Endothelial cell of umbilical vein (primary cell): ENCODE results near the gene PCID2.

Source experiments
- CTCF ChIP-seq, 2 donors: IDR thresholded peaks; 1 replicate in 1 of 2; 2 replicates in 1 of 2; pipeline ENCODE4 v1.5.1; 2011; ENCODE audit warnings: low read length in 2 of 2, mild to moderate bottlenecking in 2 of 2, moderate library complexity in 2 of 2, control low read depth in 1 of 2, inconsistent platforms in 1 of 2, low read depth in 1 of 2; ENCODE audit not compliant: insufficient read depth in 1 of 2; ENCODE audit errors: extremely low read depth in 1 of 2
- EZH2 ChIP-seq: IDR thresholded peaks from 2 replicates; pipeline ENCODE4 v1.6.1; 2012; ENCODE audit warnings: borderline replicate concordance, low read depth, mild to moderate bottlenecking, moderate library complexity, low read length, inconsistent platforms; ENCODE audit not compliant: severe bottlenecking
- FOS ChIP-seq: IDR thresholded peaks from 2 replicates; pipeline ENCODE4 v1.6.1; 2011; ENCODE audit warnings: mild to moderate bottlenecking, low read length, moderate library complexity, borderline replicate concordance; ENCODE audit not compliant: insufficient read depth
- GATA2 ChIP-seq: IDR thresholded peaks from 2 replicates; pipeline ENCODE4 v1.7.0; 2011; ENCODE audit warnings: low read depth, mild to moderate bottlenecking, moderate library complexity, mixed read lengths, low read length; ENCODE audit not compliant: insufficient read length, insufficient read depth
- JUN ChIP-seq: IDR thresholded peaks from 2 replicates; pipeline ENCODE4 v1.6.1; 2011; ENCODE audit warnings: borderline replicate concordance, low read depth; ENCODE audit not compliant: insufficient read length, insufficient read depth
- MAX ChIP-seq: IDR thresholded peaks from 2 replicates; pipeline ENCODE4 v1.6.1; 2011; ENCODE audit not compliant: insufficient read depth, insufficient read length
- MYC ChIP-seq: IDR thresholded peaks from one replicate; pipeline ENCODE4 v1.6.1; 2011; ENCODE audit warnings: mild to moderate bottlenecking, low read depth, low read length
- POLR2A ChIP-seq: IDR thresholded peaks from 2 replicates; pipeline ENCODE4 v1.6.1; 2012; ENCODE audit warnings: low read depth, mild to moderate bottlenecking, control low read depth, low read length
- POLR2AphosphoS5 ChIP-seq: IDR thresholded peaks from 2 replicates; pipeline ENCODE4 v1.6.1; 2012; ENCODE audit warnings: low read depth, mild to moderate bottlenecking, control low read depth, low read length, moderate library complexity; ENCODE audit not compliant: insufficient read depth

GRCh38 chr13:113146750-113147149 lies 61.7 kb downstream of the PCID2 start:
- TF ChIP-seq CTCF (IDR thresholded peaks at IDR 0.05; ENCODE audit: extremely low read depth in 1 of 2, insufficient read depth in 1 of 2, low read depth in 1 of 2, low read length in 2 of 2) (no peak), MYC (no peak), POLR2A (no peak), MAX (no peak), POLR2AphosphoS5 (no peak), EZH2 (no peak), JUN (no peak), FOS (no peak), GATA2 (no peak)
